IMR-90 (cell line): ENCODE measurements around the gene C10orf67. TPM values are rescaled to one million over a fixed set of nuclear protein-coding genes. Genes with fewer than 3 reads are reported as not detected.

Experiments used
- ATAC-seq: fragments of 200-7000 bp; cut with Tn5 transposase; 2 replicates; pipeline ENCODE4 v1.9.1; 2020; ENCODE audit warnings: low read depth, mild to moderate bottlenecking, moderate library complexity
- BruUV-seq: library from RNA; stranded (reverse); fragments of 400-500 nt; replicated peaks from 2 replicates; lab custom pipeline; 2021; lab: Mats Ljungman, UMichigan
- CTCF ChIA-PET: fragments of 300-600 bp; formaldehyde crosslinking; extraction: SDS; loops from one replicate; lab custom pipeline; 2021; ENCODE audit warnings: antibody characterized with exemption; lab: Yijun Ruan, JAX
- POLR2A ChIA-PET: fragments of 300-600 bp; sonication (Branson Sonifier 250); formaldehyde crosslinking; loops from one replicate; lab custom pipeline; 2022; ENCODE audit warnings: antibody characterized with exemption; ENCODE audit not compliant: unreplicated experiment; lab: Charles Lee
- DNase-seq: peaks from one replicate; pipeline ENCODE4 v3.0.0; 2013
- H2AFZ ChIP-seq: replicated peaks from 2 replicates; pipeline ENCODE3; 2013; ENCODE audit warnings: low read length, mild to moderate bottlenecking; ENCODE audit not compliant: poor library complexity
- H2AK5ac ChIP-seq: 2 replicates; pipeline ENCODE4 v1.6.1; 2013; ENCODE audit warnings: low read depth, low read length, inconsistent platforms
- H2AK9ac ChIP-seq: replicated peaks from 2 replicates; pipeline ENCODE3; 2013; ENCODE audit warnings: mild to moderate bottlenecking, low read depth, low read length, moderate library complexity; ENCODE audit not compliant: poor library complexity
- H2BK120ac ChIP-seq: 2 replicates; pipeline ENCODE4 v1.6.1; 2013; ENCODE audit warnings: low read depth, low read length, inconsistent platforms
- H2BK15ac ChIP-seq: 3 replicates; pipeline ENCODE4 v1.6.1; 2013; ENCODE audit warnings: low read depth, low read length, inconsistent platforms
- H2BK20ac ChIP-seq: 2 replicates; pipeline ENCODE4 v1.6.1; 2013; ENCODE audit warnings: low read depth, mild to moderate bottlenecking, inconsistent platforms, low read length, moderate library complexity
- H2BK5ac ChIP-seq: 2 replicates; pipeline ENCODE4 v1.6.1; 2013; ENCODE audit warnings: mild to moderate bottlenecking, low read depth, low read length, inconsistent platforms; ENCODE audit not compliant: poor library complexity, severe bottlenecking
- H3K14ac ChIP-seq: replicated peaks from 2 replicates; pipeline ENCODE4 v1.6.1; 2013; ENCODE audit warnings: low read depth, low read length, inconsistent platforms
- H3K18ac ChIP-seq: 2 replicates; pipeline ENCODE4 v1.6.1; 2013; ENCODE audit warnings: low read depth, low read length, control low read depth
- H3K23ac ChIP-seq: 2 replicates; pipeline ENCODE4 v1.6.1; 2013; ENCODE audit warnings: low read depth, low read length, inconsistent platforms
- H3K27ac ChIP-seq: 2 replicates; pipeline ENCODE4 v1.5.1; 2013; ENCODE audit warnings: mild to moderate bottlenecking, control low read depth, low read length; ENCODE audit not compliant: insufficient read depth
- H3K27me3 ChIP-seq: 2 replicates; pipeline ENCODE4 v1.6.1; 2013; ENCODE audit warnings: low read length; ENCODE audit not compliant: control insufficient read depth, insufficient read depth
- H3K36me3 ChIP-seq: 2 replicates; pipeline ENCODE4 v1.6.1; 2013; ENCODE audit warnings: low read length, mixed read lengths; ENCODE audit not compliant: control insufficient read depth, insufficient read depth
- H3K4ac ChIP-seq: 2 replicates; pipeline ENCODE4 v1.6.1; 2013; ENCODE audit warnings: low read depth, low read length, inconsistent platforms
- H3K4me1 ChIP-seq: 2 replicates; pipeline ENCODE4 v1.6.1; 2013; ENCODE audit warnings: low read length, mixed read lengths; ENCODE audit not compliant: control insufficient read depth, insufficient read depth
- H3K4me2 ChIP-seq: 2 replicates; pipeline ENCODE4 v1.6.1; 2013; ENCODE audit warnings: low read depth, mild to moderate bottlenecking, control low read depth, low read length, moderate library complexity
- H3K4me3 ChIP-seq: 2 replicates; pipeline ENCODE4 v1.5.1; 2013; ENCODE audit warnings: low read depth, mild to moderate bottlenecking, control low read depth, low read length, moderate library complexity; ENCODE audit not compliant: insufficient read depth
- H3K56ac ChIP-seq: 2 replicates; pipeline ENCODE4 v1.6.1; 2013; ENCODE audit warnings: low read length, inconsistent platforms; ENCODE audit not compliant: insufficient read depth; ENCODE audit errors: extremely low read depth
- H3K79me1 ChIP-seq, 2 experiments: 2 replicates each; pipeline ENCODE4 v1.6.1; 2013; ENCODE audit warnings: low read length in 2 of 2, inconsistent platforms in 1 of 2, low read depth in 1 of 2
- H3K9ac ChIP-seq: 2 replicates; pipeline ENCODE4 v1.6.1; 2013; ENCODE audit warnings: low read depth, low read length, control low read depth
- H3K9me1 ChIP-seq: 2 replicates; pipeline ENCODE4 v1.6.1; 2013; ENCODE audit warnings: low read length, inconsistent platforms; ENCODE audit not compliant: insufficient read depth
- H3K9me3 ChIP-seq: 2 replicates; pipeline ENCODE4 v1.6.1; 2013; ENCODE audit warnings: low read length; ENCODE audit not compliant: control insufficient read depth, insufficient read depth
- H4K20me1 ChIP-seq: 2 replicates; pipeline ENCODE4 v1.6.1; 2013; ENCODE audit warnings: low read length, inconsistent platforms; ENCODE audit not compliant: insufficient read depth
- H4K5ac ChIP-seq: 2 replicates; pipeline ENCODE4 v1.6.1; 2013; ENCODE audit warnings: mild to moderate bottlenecking, low read depth, low read length, control low read depth
- H4K8ac ChIP-seq, 2 experiments: 2 replicates each; pipeline ENCODE4 v1.6.1; 2013; ENCODE audit warnings: low read depth in 2 of 2, low read length in 2 of 2, control low read depth in 1 of 2, inconsistent platforms in 1 of 2
- H4K91ac ChIP-seq: 2 replicates; pipeline ENCODE4 v1.6.1; 2013; ENCODE audit warnings: low read depth, low read length, inconsistent platforms; ENCODE audit not compliant: insufficient read depth
- CEBPB ChIP-seq: IDR thresholded peaks from 2 replicates; pipeline ENCODE4 v1.6.1; 2012; ENCODE audit warnings: low read depth, low read length, improper control_type of control experiment
- FOS ChIP-seq: fragments of 150-350 bp; IDR thresholded peaks from 2 replicates; pipeline ENCODE4 v1.6.1; 2016; ENCODE audit warnings: low read depth, low read length
- MAFK ChIP-seq: IDR thresholded peaks from 2 replicates; pipeline ENCODE4 v1.6.1; 2012; ENCODE audit warnings: low read depth, low read length, improper control_type of control experiment
- RCOR1 ChIP-seq: IDR thresholded peaks from 2 replicates; pipeline ENCODE4 v1.6.1; 2012; ENCODE audit warnings: mild to moderate bottlenecking, low read length, improper control_type of control experiment; ENCODE audit not compliant: insufficient replicate concordance
- WGBS, 2 experiments: methylation state at CpG; one replicate each; pipeline versions ENCODE4 v1.1.5 to v1.1.7; 2013; ENCODE audit warnings: missing lambda C conversion rate in 2 of 2; ENCODE audit not compliant: insufficient read length in 1 of 2; ENCODE audit errors: extremely low coverage in 2 of 2; 5-methylcytosine and 5-hydroxymethylcytosine counted together
- dilution Hi-C: fragments of 300-500 bp; cut with HindIII; formaldehyde crosslinking; loops from one replicate; pipeline ENCODE4 v1.14.3; 2018; ENCODE audit warnings: low sequenced_read_pairs; ENCODE audit not compliant: unreplicated experiment
- in situ Hi-C: fragments of 300-500 bp; cut with MboI; formaldehyde crosslinking; loops from 3 replicates; pipeline ENCODE4 v1.14.3; 2019; ENCODE audit warnings: low sequenced_read_pairs, inconsistent platforms, mixed read lengths
- intact Hi-C: fragments of 100-400 bp; cut with micrococcal nuclease; formaldehyde crosslinking; loops from 2 replicates; pipeline ENCODE4 v1.10.0; 2022
- polyA plus RNA-seq, 3 experiments: library from polyadenylated mRNA; depleted of rRNA; stranded (reverse); fragments of >200 nt; gene quantifications; 2 replicates each; pipeline ENCODE4 v1.2.3, GENCODE V29; 2012; ENCODE audit warnings: low replicate concordance in 1 of 3
- total RNA-seq: library from RNA; depleted of rRNA; stranded (reverse); fragments of >200 nt; gene quantifications from 2 replicates; pipeline ENCODE4 v1.2.3, GENCODE V29; 2012
- TF ChIP-seq, protein P1 (sequence below): fragments of 150-350 bp; IDR thresholded peaks from 2 replicates; pipeline ENCODE4 v1.6.1; 2017; ENCODE audit warnings: mild to moderate bottlenecking, antibody characterized with exemption, low read length, low read depth

C10orf67 gene
- total and polyA plus RNA-seq, 2 of the 4 experiments (the other 2 are of a cell fraction) = 0.15 to 0.18 TPM

- Histone ChIP-seq H3K4ac (no peak overlapping the region), H2BK20ac (no peak overlapping the region; the same call in 1 of the 2 replicates), H2BK5ac (no peak overlapping the region), H3K14ac (no peak overlapping the region), H3K23ac (no peak overlapping the region; the same call in 1 of the 2 replicates), H4K20me1 (no peaks in the 10 kb centered on the region), H3K9ac (no peak overlapping the region), H2AK5ac (no peak overlapping the region), H3K27me3 (no peaks in the 10 kb centered on the region), H3K56ac (no peak overlapping the region), H3K27ac (no peak overlapping the region), H2AFZ (no peak overlapping the region), H4K5ac (no peak overlapping the region), H3K79me1 (no peaks in the 10 kb centered on the region), H4K8ac (no peak overlapping the region), H2BK15ac (no peak overlapping the region; the same call in 2 of the 3 replicates), H2AK9ac (no peak overlapping the region), H3K36me3 (no peaks in the 10 kb centered on the region), H3K9me3 (peaks cover 4% of the 10 kb centered on the region; the same call in 1 of the 2 replicates), H3K18ac (no peak overlapping the region), H3K9me1 (no peaks in the 10 kb centered on the region), H3K4me2 (no peak overlapping the region), H3K4me1 (peaks cover 6% of the 10 kb centered on the region; the same call in 1 of the 2 replicates), H2BK120ac (no peak overlapping the region), H4K91ac (no peak overlapping the region), H3K4me3 (no peak overlapping the region)
- no peak for DNase-seq
- intact Hi-C loops (no loop called here), in situ Hi-C loops (loop anchor here (5.0 to 25.0 kb wide), 3 partner anchors 214 to 1194 kb away; no protein-coding TSS in a partner anchor), dilution Hi-C loops (no loop called here)
- POLR2A ChIA-PET = no interaction called here
- no peak for ATAC-seq
- no TSS peak for BruUV-seq
- CTCF ChIA-PET = no interaction called here
- 88% methylated on average over 1 of the region's 3 CpGs; no CpG with 5 or more reads in 1 of the 2 experiments for WGBS, 2 experiments
- TF ChIP-seq CEBPB = peak; percentile 26; the same call in 1 of the 2 replicates
- TF ChIP-seq, protein P1, sequence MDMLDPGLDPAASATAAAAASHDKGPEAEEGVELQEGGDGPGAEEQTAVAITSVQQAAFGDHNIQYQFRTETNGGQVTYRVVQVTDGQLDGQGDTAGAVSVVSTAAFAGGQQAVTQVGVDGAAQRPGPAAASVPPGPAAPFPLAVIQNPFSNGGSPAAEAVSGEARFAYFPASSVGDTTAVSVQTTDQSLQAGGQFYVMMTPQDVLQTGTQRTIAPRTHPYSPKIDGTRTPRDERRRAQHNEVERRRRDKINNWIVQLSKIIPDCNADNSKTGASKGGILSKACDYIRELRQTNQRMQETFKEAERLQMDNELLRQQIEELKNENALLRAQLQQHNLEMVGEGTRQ = no peak
- TF ChIP-seq FOS = no peak
- TF ChIP-seq RCOR1 = no peak
- no peak for TF ChIP-seq MAFK
Measured at GRCh38 chr10:23318359-23318758, 26.2 kb downstream of the C10orf67 start.
